Mesendoderm (in vitro differentiated cells): ENCODE data around the gene ANKRD18B.
"Not testable (repeated sequence)": the region's sequence is repeated elsewhere in the genome, so short reads cannot be mapped to it uniquely, and the experiment has no call there.

ENCODE experiments used
- DNase-seq: peaks from one replicate; pipeline ENCODE4 v3.0.0; 2013
- H2AK5ac ChIP-seq: 2 replicates; pipeline ENCODE4 v1.6.1; 2013; ENCODE audit warnings: low read length, inconsistent platforms
- H2BK120ac ChIP-seq: 2 replicates; pipeline ENCODE4 v1.6.1; 2013; ENCODE audit warnings: low read depth, mild to moderate bottlenecking, low read length, moderate library complexity, mixed read lengths
- H2BK15ac ChIP-seq: replicated peaks from 2 replicates; pipeline ENCODE4 v1.6.1; 2013; ENCODE audit warnings: low read depth, mild to moderate bottlenecking, moderate library complexity
- H2BK5ac ChIP-seq: 2 replicates; pipeline ENCODE4 v1.6.1; 2013; ENCODE audit warnings: low read length, inconsistent platforms
- H3K18ac ChIP-seq: 2 replicates; pipeline ENCODE4 v1.6.1; 2013; ENCODE audit warnings: mild to moderate bottlenecking, low read length, mixed read lengths
- H3K23ac ChIP-seq: one replicate; pipeline ENCODE4 v1.6.1; 2013; ENCODE audit warnings: low read length
- H3K27ac ChIP-seq: 2 replicates; pipeline ENCODE4 v1.5.1; 2013; ENCODE audit warnings: low read depth, mild to moderate bottlenecking, inconsistent platforms, low read length, moderate library complexity
- H3K27me3 ChIP-seq: 2 replicates; pipeline ENCODE4 v1.6.1; 2013; ENCODE audit warnings: low read length, control low read depth, mild to moderate bottlenecking, inconsistent platforms; ENCODE audit not compliant: insufficient read depth, poor library complexity
- H3K36me3 ChIP-seq: 2 replicates; pipeline ENCODE4 v1.6.1; 2013; ENCODE audit warnings: low read length, inconsistent platforms; ENCODE audit not compliant: control insufficient read depth, insufficient read depth
- H3K4ac ChIP-seq: one replicate; pipeline ENCODE4 v1.6.1; 2013; ENCODE audit warnings: low read depth, mild to moderate bottlenecking, low read length, moderate library complexity
- H3K4me1 ChIP-seq: 2 replicates; pipeline ENCODE4 v1.6.1; 2013; ENCODE audit warnings: low read depth, low read length, inconsistent platforms; ENCODE audit not compliant: control insufficient read depth
- H3K4me2 ChIP-seq: 2 replicates; pipeline ENCODE4 v1.6.1; 2013; ENCODE audit warnings: low read length
- H3K4me3 ChIP-seq: 2 replicates; pipeline ENCODE4 v1.5.1; 2013; ENCODE audit warnings: mild to moderate bottlenecking, low read length
- H3K56ac ChIP-seq: one replicate; pipeline ENCODE4 v1.6.1; 2013; ENCODE audit warnings: low read length
- H3K79me1 ChIP-seq: 2 replicates; pipeline ENCODE4 v1.6.1; 2013; ENCODE audit warnings: low read length, inconsistent platforms
- H3K79me2 ChIP-seq: 2 replicates; pipeline ENCODE4 v1.6.1; 2013; ENCODE audit warnings: mild to moderate bottlenecking, low read length; ENCODE audit not compliant: control insufficient read depth, insufficient read depth
- H3K9ac ChIP-seq: 2 replicates; pipeline ENCODE4 v1.6.1; 2013; ENCODE audit warnings: low read length, inconsistent platforms
- H4K5ac ChIP-seq: one replicate; pipeline ENCODE4 v1.6.1; 2013; ENCODE audit warnings: low read length
- H4K8ac ChIP-seq: one replicate; pipeline ENCODE4 v1.6.1; 2013; ENCODE audit warnings: low read depth, mild to moderate bottlenecking, control low read depth, low read length, moderate library complexity
- WGBS: extraction: QIAGEN DNeasy Blood & Tissue Kit; methylation state at CpG from one replicate; pipeline ENCODE4 v1.1.7; 2013; ENCODE audit warnings: low lambda C conversion rate, missing lambda C conversion rate; ENCODE audit not compliant: insufficient coverage; ENCODE audit errors: extremely low coverage; 5-methylcytosine and 5-hydroxymethylcytosine counted together

Gene ANKRD18B

GRCh38 chr9:33552315-33552725, 28.3 kb downstream of the ANKRD18B start:
- H3K18ac ChIP-seq, H3K9ac ChIP-seq, H3K27me3 ChIP-seq, H3K79me1 ChIP-seq, H3K36me3 ChIP-seq, H3K23ac ChIP-seq, H3K27ac ChIP-seq, H3K4me3 ChIP-seq, H3K4me1 ChIP-seq, H4K8ac ChIP-seq, DNase-seq, H2BK5ac ChIP-seq, H2AK5ac ChIP-seq, H3K4ac ChIP-seq, H3K4me2 ChIP-seq, H4K5ac ChIP-seq, H3K79me2 ChIP-seq, H2BK15ac ChIP-seq, H2BK120ac ChIP-seq, H3K56ac ChIP-seq: not testable (repeated sequence)
- no CpG with 5 or more reads among the region's 4 CpGs for WGBS

DNA sequence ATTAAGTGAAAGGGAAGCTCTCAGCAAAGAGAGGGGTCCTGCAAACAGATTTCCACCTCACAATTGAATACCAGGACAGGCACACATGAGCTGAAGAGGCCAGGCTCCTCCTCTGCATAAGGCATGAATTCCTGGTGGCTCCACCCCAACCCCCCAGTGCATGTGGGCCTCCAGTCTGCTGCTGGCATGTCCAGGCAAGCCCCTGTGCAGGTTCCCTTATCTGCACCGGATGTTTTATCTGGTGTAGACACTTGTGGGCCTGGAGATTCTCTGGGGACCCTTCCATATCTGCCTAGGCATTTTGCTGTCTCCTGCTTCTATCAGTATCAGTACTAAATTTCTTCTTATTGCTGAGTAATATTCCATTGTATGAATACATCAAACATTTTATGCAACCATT, 36.2 kb downstream of the ANKRD18B start:
- not testable (repeated sequence) for H4K8ac ChIP-seq, H3K79me1 ChIP-seq, H2BK120ac ChIP-seq, H2BK5ac ChIP-seq, H2AK5ac ChIP-seq, H3K4me3 ChIP-seq, H4K5ac ChIP-seq, H3K4me1 ChIP-seq, H3K36me3 ChIP-seq, H3K56ac ChIP-seq, H3K18ac ChIP-seq, H3K9ac ChIP-seq, H3K27ac ChIP-seq, H3K23ac ChIP-seq, H2BK15ac ChIP-seq, H3K4me2 ChIP-seq, H3K27me3 ChIP-seq, H3K79me2 ChIP-seq, H3K4ac ChIP-seq
- WGBS: no CpG with 5 or more reads among the region's 1 CpG
- DNase-seq: peak; percentile 8

GRCh38 chr9:33562196-33562595, 38.1 kb downstream of the ANKRD18B start:
- H4K5ac ChIP-seq, H3K79me2 ChIP-seq: not testable (repeated sequence)

GRCh38 chr9:33567776-33568175, 43.7 kb downstream of the ANKRD18B start:
- H4K5ac ChIP-seq, H3K79me2 ChIP-seq, H3K18ac ChIP-seq, H3K4me2 ChIP-seq, H3K9ac ChIP-seq, H3K4me3 ChIP-seq, H3K27me3 ChIP-seq, H3K4ac ChIP-seq, DNase-seq, H3K56ac ChIP-seq, H4K8ac ChIP-seq, H2AK5ac ChIP-seq, H2BK120ac ChIP-seq, H3K23ac ChIP-seq, H3K4me1 ChIP-seq, H3K36me3 ChIP-seq, H3K79me1 ChIP-seq, H2BK15ac ChIP-seq, H3K27ac ChIP-seq, H2BK5ac ChIP-seq: not testable (repeated sequence)

More at GRCh38 chr9:33562196-33562595, 38.1 kb downstream of the ANKRD18B start:
- H3K79me1 ChIP-seq, H3K27ac ChIP-seq, H3K4me1 ChIP-seq, H3K18ac ChIP-seq, H4K8ac ChIP-seq, H3K23ac ChIP-seq, H3K56ac ChIP-seq, H2BK5ac ChIP-seq, H3K36me3 ChIP-seq, H2AK5ac ChIP-seq, H2BK15ac ChIP-seq, H3K27me3 ChIP-seq, H3K4ac ChIP-seq, H3K4me2 ChIP-seq, H3K9ac ChIP-seq, DNase-seq, H2BK120ac ChIP-seq, H3K4me3 ChIP-seq: not testable (repeated sequence)
- WGBS: no CpG with 5 or more reads among the region's 1 CpG

DNA sequence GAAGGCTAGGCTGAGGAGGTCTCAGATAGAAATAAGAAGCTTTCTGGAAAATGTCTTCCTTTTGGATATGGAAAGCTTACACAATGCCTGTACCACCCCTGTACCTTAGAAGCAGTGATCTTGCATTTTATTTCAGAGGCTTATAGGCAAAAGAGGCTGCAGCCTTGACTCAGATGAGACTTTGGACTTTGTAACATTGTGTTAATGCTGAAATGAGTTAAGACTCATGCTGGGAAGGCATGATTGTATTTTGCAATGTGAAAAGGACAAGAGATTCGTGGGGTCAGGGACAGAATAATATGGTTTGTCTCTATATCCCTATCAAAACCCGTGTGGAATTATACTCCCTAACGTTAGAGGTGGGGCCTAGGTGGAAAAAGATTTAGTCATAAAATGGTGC, 53.7 kb downstream of the ANKRD18B start:
- H3K4me3 ChIP-seq, H3K56ac ChIP-seq, H3K9ac ChIP-seq, H3K4me1 ChIP-seq, H2AK5ac ChIP-seq, H2BK120ac ChIP-seq, H2BK5ac ChIP-seq, H2BK15ac ChIP-seq, H3K23ac ChIP-seq, H3K27ac ChIP-seq, H3K79me2 ChIP-seq, H3K36me3 ChIP-seq, H3K27me3 ChIP-seq, H3K4ac ChIP-seq, H3K79me1 ChIP-seq, DNase-seq, H3K4me2 ChIP-seq, H4K8ac ChIP-seq, H4K5ac ChIP-seq, H3K18ac ChIP-seq: not testable (repeated sequence)
- no CpG with 5 or more reads among the region's 3 CpGs for WGBS

- not testable (repeated sequence) for H3K4me1 ChIP-seq, H3K4me2 ChIP-seq, H3K9ac ChIP-seq, H2BK15ac ChIP-seq, H3K56ac ChIP-seq, H3K4me3 ChIP-seq, H2BK120ac ChIP-seq, H3K23ac ChIP-seq, H3K27me3 ChIP-seq, H3K79me2 ChIP-seq, H3K4ac ChIP-seq, H3K79me1 ChIP-seq, H2AK5ac ChIP-seq, H4K8ac ChIP-seq, H3K18ac ChIP-seq, H3K36me3 ChIP-seq, DNase-seq, H3K27ac ChIP-seq, H2BK5ac ChIP-seq, H4K5ac ChIP-seq
- no CpG with 5 or more reads among the region's 1 CpG for WGBS
These were observed 55.9 kb downstream of the ANKRD18B start for GRCh38 chr9:33579996-33580395.
